Esophagus muscularis mucosa (tissue), 4 donors: Measurements from ENCODE around the gene GLYATL1.

ENCODE experiments used
- CTCF ChIP-seq, 3 experiments: fragments of 200-600 bp in 2 of 3; fragments of 450-650 bp in 1 of 3; sonication (generic) in 2 of 3; IDR thresholded peaks; one replicate each; pipeline ENCODE4 v1.5.1; 2017 to 2019; ENCODE audit warnings: antibody characterized with exemption in 3 of 3, mild to moderate bottlenecking in 2 of 3, moderate library complexity in 1 of 3
- EP300 ChIP-seq: sonication (generic); formaldehyde crosslinking; IDR thresholded peaks from one replicate; pipeline ENCODE4 v1.6.1; 2017; ENCODE audit warnings: antibody characterized with exemption
- POLR2A ChIP-seq: fragments of 450-650 bp; IDR thresholded peaks from one replicate; pipeline ENCODE4 v1.6.1; 2017; ENCODE audit warnings: antibody characterized with exemption, moderate library complexity, mild to moderate bottlenecking, low read depth
- POLR2AphosphoS5 ChIP-seq, 2 donors: sonication (generic); formaldehyde crosslinking; IDR thresholded peaks; one replicate each; pipeline ENCODE4 v1.6.1; 2017; ENCODE audit warnings: antibody characterized with exemption in 2 of 2

DNA sequence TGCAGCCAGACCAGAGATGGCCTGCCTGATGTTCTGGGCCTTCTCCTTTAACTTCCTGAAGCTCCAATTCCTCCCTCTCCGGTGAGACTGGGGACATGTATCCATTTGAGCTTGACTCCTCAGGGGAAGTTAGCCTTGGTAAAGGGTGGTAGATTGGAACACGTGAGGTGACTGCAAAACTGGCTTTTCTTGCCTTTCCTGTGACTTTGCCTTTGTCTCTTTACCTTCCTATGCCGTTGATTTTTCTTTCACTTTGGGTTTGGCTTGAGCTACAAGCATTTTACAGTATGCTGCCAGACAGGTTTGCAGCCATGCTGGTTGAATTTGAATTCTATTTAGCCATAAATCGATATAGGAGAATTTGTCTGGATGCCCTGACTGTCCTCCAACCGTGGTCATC, 16.8 kb upstream of the GLYATL1 start:
- no peak for TF ChIP-seq POLR2A
- no peak for TF ChIP-seq CTCF (IDR thresholded peaks at IDR 0.05)
- TF ChIP-seq EP300 = no peak
- no peak for TF ChIP-seq POLR2AphosphoS5 (IDR thresholded peaks at IDR 0.05)
